OCI-LY1 (cell line): ENCODE results near the gene EDN2.

Experiments used
- CTCF ChIP-seq: fragments of 200-600 bp; sonication (generic), shearing (Covaris generic); IDR thresholded peaks from 2 replicates; pipeline ENCODE4 v1.5.1; 2017; ENCODE audit warnings: mild to moderate bottlenecking, antibody characterized with exemption, low read length, moderate library complexity, mixed read lengths
- EZH2 ChIP-seq: fragments of 200-600 bp; sonication (generic), shearing (Covaris generic); IDR thresholded peaks from 2 replicates; pipeline ENCODE4 v1.8.0; 2017; ENCODE audit warnings: borderline replicate concordance, mixed run types, mild to moderate bottlenecking, antibody characterized with exemption, low read length, moderate library complexity, mixed read lengths

- peak; percentile 82 for TF ChIP-seq CTCF
- no peak for TF ChIP-seq EZH2
These were observed 31.9 kb upstream of the EDN2 start for GRCh38 chr1:41516168-41517061.
